Body of pancreas (tissue), 4 donors: ENCODE measurements around the gene FAM72A.
"Not testable (repeated sequence)": the region's sequence is repeated elsewhere in the genome, so short reads cannot be mapped to it uniquely, and the experiment has no call there.

Experiments
- POLR2A ChIP-seq, 3 donors: fragments of 450-650 bp; IDR thresholded peaks; one replicate each; pipeline ENCODE4 v1.6.1; 2016; ENCODE audit warnings: antibody characterized with exemption in 3 of 3, mild to moderate bottlenecking in 2 of 3
- TF ChIP-seq, protein P1 (sequence below), 7 experiments: fragments of 450-650 bp in 4 of 7; fragments of 200-600 bp in 3 of 7; sonication (generic) in 3 of 7; IDR thresholded peaks; one replicate each; pipeline ENCODE4 v1.5.1; 2016 to 2019; ENCODE audit warnings: antibody characterized with exemption in 7 of 7

DNA sequence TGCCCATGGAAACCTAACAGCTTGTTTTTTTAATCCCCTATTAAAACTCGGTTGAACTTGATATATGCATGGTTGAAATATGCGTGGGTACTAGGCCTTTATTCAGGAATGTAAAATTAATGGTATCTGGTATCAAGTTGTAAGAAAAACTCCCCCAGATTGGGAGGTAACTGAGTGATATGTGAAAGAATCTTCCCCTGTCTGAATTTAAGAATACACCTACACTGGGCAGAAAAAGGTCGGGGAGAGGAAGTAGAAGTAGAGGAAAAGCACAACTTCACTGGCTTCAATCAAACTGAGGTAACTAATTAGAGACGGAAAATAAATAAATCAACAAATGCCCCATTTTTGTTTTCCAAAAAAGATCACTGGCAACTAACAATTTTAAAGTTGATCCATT lies 15.8 kb downstream of the FAM72A start:
- TF ChIP-seq, protein P1, sequence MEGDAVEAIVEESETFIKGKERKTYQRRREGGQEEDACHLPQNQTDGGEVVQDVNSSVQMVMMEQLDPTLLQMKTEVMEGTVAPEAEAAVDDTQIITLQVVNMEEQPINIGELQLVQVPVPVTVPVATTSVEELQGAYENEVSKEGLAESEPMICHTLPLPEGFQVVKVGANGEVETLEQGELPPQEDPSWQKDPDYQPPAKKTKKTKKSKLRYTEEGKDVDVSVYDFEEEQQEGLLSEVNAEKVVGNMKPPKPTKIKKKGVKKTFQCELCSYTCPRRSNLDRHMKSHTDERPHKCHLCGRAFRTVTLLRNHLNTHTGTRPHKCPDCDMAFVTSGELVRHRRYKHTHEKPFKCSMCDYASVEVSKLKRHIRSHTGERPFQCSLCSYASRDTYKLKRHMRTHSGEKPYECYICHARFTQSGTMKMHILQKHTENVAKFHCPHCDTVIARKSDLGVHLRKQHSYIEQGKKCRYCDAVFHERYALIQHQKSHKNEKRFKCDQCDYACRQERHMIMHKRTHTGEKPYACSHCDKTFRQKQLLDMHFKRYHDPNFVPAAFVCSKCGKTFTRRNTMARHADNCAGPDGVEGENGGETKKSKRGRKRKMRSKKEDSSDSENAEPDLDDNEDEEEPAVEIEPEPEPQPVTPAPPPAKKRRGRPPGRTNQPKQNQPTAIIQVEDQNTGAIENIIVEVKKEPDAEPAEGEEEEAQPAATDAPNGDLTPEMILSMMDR (IDR thresholded peaks at IDR 0.05) = not testable (repeated sequence)
- not testable (repeated sequence) for TF ChIP-seq POLR2A (IDR thresholded peaks at IDR 0.05)
